CD4-positive, alpha-beta T cell treated with Interleukin-6 at 100 ng/mL for 8 hours (primary cell): ENCODE data around the gene UMAD1.

Experiments
- DNase-seq: peaks from one replicate; pipeline ENCODE4 v3.0.0-alpha.2; 2020; ENCODE audit warnings: mixed read lengths, low spot score

The UMAD1 gene

GRCh38 chr7:7830122-7830878 is 189.7 kb downstream of the UMAD1 start:
- no peak for DNase-seq

- no peak for DNase-seq
These were observed 192.0 kb downstream of the UMAD1 start for GRCh38 chr7:7832518-7832917.

- DNase-seq: no peak
These were observed 194.2 kb downstream of the UMAD1 start for GRCh38 chr7:7834761-7835160.

GRCh38 chr7:7841027-7841426 is 200.5 kb downstream of the UMAD1 start:
- DNase-seq: no peak

- DNase-seq: no peak
These were observed 202.7 kb downstream of the UMAD1 start for GRCh38 chr7:7843240-7843639.

- no peak for DNase-seq
These were observed 203.4 kb downstream of the UMAD1 start for GRCh38 chr7:7843972-7844371.

GRCh38 chr7:7848246-7848645 is 207.7 kb downstream of the UMAD1 start:
- no peak for DNase-seq

GRCh38 chr7:7848892-7849291 is 208.3 kb downstream of the UMAD1 start:
- DNase-seq: no peak

GRCh38 chr7:7850150-7850549 is 209.6 kb downstream of the UMAD1 start:
- DNase-seq: no peak

GRCh38 chr7:7851381-7851780 is 210.8 kb downstream of the UMAD1 start:
- no peak for DNase-seq

GRCh38 chr7:7851991-7852390 is 211.4 kb downstream of the UMAD1 start:
- DNase-seq: no peak

- no peak for DNase-seq
These were observed 216.6 kb downstream of the UMAD1 start for GRCh38 chr7:7857143-7857583.

- no peak for DNase-seq
These were observed 218.0 kb downstream of the UMAD1 start for GRCh38 chr7:7858559-7858958.

- DNase-seq: no peak
These were observed 218.9 kb downstream of the UMAD1 start for GRCh38 chr7:7859411-7859810.

GRCh38 chr7:7861211-7861633 is 220.7 kb downstream of the UMAD1 start:
- DNase-seq: no peak

- DNase-seq: no peak
These were observed 221.8 kb downstream of the UMAD1 start for GRCh38 chr7:7862393-7862792.

- DNase-seq: no peak
These were observed 227.5 kb downstream of the UMAD1 start for GRCh38 chr7:7867846-7868571.

- no peak for DNase-seq
These were observed 228.0 kb downstream of the UMAD1 start for GRCh38 chr7:7868572-7868899.

- no peak for DNase-seq
These were observed 228.5 kb downstream of the UMAD1 start for GRCh38 chr7:7869036-7869435.

- DNase-seq: no peak
These were observed 229.1 kb downstream of the UMAD1 start for GRCh38 chr7:7869651-7870050.

GRCh38 chr7:7870555-7870954 is 230.0 kb downstream of the UMAD1 start:
- no peak for DNase-seq

- DNase-seq: no peak
These were observed 235.9 kb downstream of the UMAD1 start for GRCh38 chr7:7876419-7876818.

GRCh38 chr7:7881581-7881980 is 241.0 kb downstream of the UMAD1 start:
- DNase-seq: no peak

- DNase-seq: no peak
These were observed 242.3 kb downstream of the UMAD1 start for GRCh38 chr7:7882888-7883287.
